K562 (cell line): Measurements from ENCODE around the gene ARPC1A. TPM values are rescaled to one million over a fixed set of nuclear protein-coding genes. Genes with fewer than 3 reads are reported as not detected.

Experiments
- ATAC-seq: fragments of 200-7000 bp; cut with Tn5 transposase; 3 replicates; pipeline ENCODE4 v1.9.1; 2020; ENCODE audit warnings: moderate library complexity
- BruUV-seq: library from RNA; stranded (reverse); fragments of 400-500 nt; replicated peaks from 2 replicates; lab custom pipeline; 2021; lab: Mats Ljungman, UMichigan
- CTCF ChIA-PET: fragments of 300-600 bp; formaldehyde crosslinking; extraction: SDS; loops from one replicate; lab custom pipeline; 2021; ENCODE audit warnings: low intra/inter-chr PET ratio; lab: Yijun Ruan, JAX
- POLR2A ChIA-PET: fragments of 300-600, 350-650 bp; sonication (Branson Sonifier 250); formaldehyde crosslinking; extraction: SDS; loops from one replicate; lab custom pipeline; 2021; ENCODE audit warnings: antibody characterized with exemption, inconsistent platforms; lab: Yijun Ruan, JAX
- DNase-seq, 4 experiments: peaks; one replicate each; pipeline versions ENCODE4 v3.0.0 to v3.0.0-alpha.2; 2011 to 2018; ENCODE audit warnings: low spot score in 3 of 4, mixed read lengths in 3 of 4; ENCODE audit errors: extremely low read depth in 1 of 4
- FAIRE-seq: peaks from 2 replicates; lab custom pipeline; 2011; peaks lifted over from hg19 to GRCh38; lab: Jason Lieb, UNC
- H2AFZ ChIP-seq: 2 replicates; pipeline ENCODE4 v1.6.0; 2011; ENCODE audit warnings: low read depth, low read length, control low read depth, inconsistent platforms
- H3K27ac ChIP-seq: fragments of 200-600 bp; 3 replicates; pipeline ENCODE4 v1.8.0; 2011; ENCODE audit warnings: low read depth, mild to moderate bottlenecking, control low read depth, inconsistent platforms, low read length, moderate library complexity, mixed read lengths; ENCODE audit errors: extremely low read depth
- H3K27me3 ChIP-seq, 2 experiments: fragments of 300-600 bp in 1 of 2; 2 replicates in 1 of 2; 3 replicates in 1 of 2; pipeline versions ENCODE4 v1.6.0 to v1.8.0; 2011; ENCODE audit warnings: inconsistent platforms in 2 of 2, low read length in 2 of 2, mild to moderate bottlenecking in 1 of 2, mixed read lengths in 1 of 2, moderate library complexity in 1 of 2; ENCODE audit not compliant: control insufficient read depth in 2 of 2, insufficient read depth in 2 of 2
- H3K36me3 ChIP-seq: fragments of 300-600 bp; 3 replicates; pipeline ENCODE4 v1.8.0; 2011; ENCODE audit warnings: mild to moderate bottlenecking, low read length, inconsistent platforms; ENCODE audit not compliant: control insufficient read depth, insufficient read depth
- H3K4me1 ChIP-seq, 2 experiments: fragments of 200-600 bp in 1 of 2; replicated peaks in 1 of 2; 2 replicates in 1 of 2; 3 replicates in 1 of 2; pipeline versions ENCODE4 v1.5.1 to v1.8.0; 2011; ENCODE audit warnings: inconsistent platforms in 2 of 2, low read length in 2 of 2, mild to moderate bottlenecking in 1 of 2, mixed read lengths in 1 of 2, moderate library complexity in 1 of 2; ENCODE audit not compliant: control insufficient read depth in 2 of 2, insufficient read depth in 2 of 2
- H3K4me2 ChIP-seq: 2 replicates; pipeline ENCODE4 v1.6.1; 2011; ENCODE audit warnings: low read length, control low read depth, inconsistent platforms, mixed read lengths; ENCODE audit not compliant: insufficient read depth
- H3K4me3 ChIP-seq: fragments of 200-600 bp; sonication (generic), shearing (Covaris generic); 2 replicates; pipeline ENCODE4 v1.5.1; 2016; ENCODE audit warnings: control low read depth, inconsistent platforms
- H3K79me2 ChIP-seq: fragments of 200-600 bp; 3 replicates; pipeline ENCODE4 v1.8.0; 2011; ENCODE audit warnings: low read length, inconsistent platforms; ENCODE audit not compliant: control insufficient read depth, insufficient read depth
- H3K9ac ChIP-seq, 2 experiments: 2 replicates each; pipeline versions ENCODE4 v1.6.0 to v1.6.1; 2011; ENCODE audit warnings: low read depth in 2 of 2, low read length in 2 of 2, control low read depth in 1 of 2, inconsistent platforms in 1 of 2, mild to moderate bottlenecking in 1 of 2, mixed read lengths in 1 of 2; ENCODE audit not compliant: insufficient read depth in 1 of 2
- H3K9me1 ChIP-seq: one replicate; pipeline ENCODE4 v1.6.0; 2011; ENCODE audit warnings: inconsistent platforms, mild to moderate bottlenecking, low read length, moderate library complexity; ENCODE audit not compliant: control insufficient read depth, insufficient read depth
- H3K9me3 ChIP-seq: replicated peaks from 2 replicates; pipeline ENCODE4 v1.5.1; 2011; ENCODE audit warnings: low read depth, low read length, inconsistent platforms; ENCODE audit not compliant: control insufficient read depth, insufficient read depth
- H4K20me1 ChIP-seq: replicated peaks from 2 replicates; pipeline ENCODE4 v1.6.1; 2011; ENCODE audit warnings: low read length, inconsistent platforms, mixed read lengths; ENCODE audit not compliant: control insufficient read depth, insufficient read depth
- AFF1 ChIP-seq, 2 experiments: fragments of 450-650 bp; IDR thresholded peaks; 2 replicates each; pipeline ENCODE4 v1.6.1; 2018; ENCODE audit warnings: mild to moderate bottlenecking in 2 of 2, low read depth in 1 of 2; ENCODE audit not compliant: partially characterized antibody in 2 of 2
- BCOR ChIP-seq: fragments of 450-650 bp; IDR thresholded peaks from 2 replicates; pipeline ENCODE4 v1.6.1; 2016
- CEBPZ ChIP-seq: fragments of 150-350 bp; IDR thresholded peaks from 2 replicates; pipeline ENCODE4 v1.6.1; 2014; ENCODE audit warnings: low read depth, mild to moderate bottlenecking, low read length, borderline replicate concordance
- CXXC5 ChIP-seq: fragments of 250-450 bp; sonication (Bioruptor Pico); IDR thresholded peaks from 2 replicates; pipeline ENCODE4 v1.8.0; 2022; ENCODE audit warnings: inconsistent platforms, mild to moderate bottlenecking, moderate library complexity
- FOSL1 ChIP-seq: fragments of 200-800 bp; sonication (Bioruptor generic); conservative IDR thresholded peaks from 2 replicates; pipeline ENCODE4 v1.6.1; 2016; ENCODE audit warnings: missing genetic modification characterization, missing compliant biosample characterization
- JUND ChIP-seq, 2 experiments: IDR thresholded peaks; 2 replicates in 1 of 2; 3 replicates in 1 of 2; pipeline ENCODE4 v1.6.1; 2011; ENCODE audit warnings: borderline replicate concordance in 2 of 2, low read depth in 2 of 2, low read length in 2 of 2, improper control_type of control experiment in 1 of 2, missing biosample characterization in 1 of 2, missing genetic modification characterization in 1 of 2, missing genetic modification reagents in 1 of 2
- NCOA1 ChIP-seq: fragments of 450-650 bp; IDR thresholded peaks from 2 replicates; pipeline ENCODE4 v1.6.1; 2016; ENCODE audit warnings: low read depth
- RFX5 ChIP-seq: IDR thresholded peaks from 2 replicates; pipeline ENCODE4 v1.6.1; 2011; ENCODE audit warnings: low read depth, mild to moderate bottlenecking, improper control_type of control experiment, low read length
- SMARCA5 ChIP-seq: fragments of 450-650 bp; IDR thresholded peaks from 2 replicates; pipeline ENCODE4 v1.6.1; 2016
- TRIM24 ChIP-seq, 2 experiments: fragments of 450-650 bp; IDR thresholded peaks; 2 replicates each; pipeline ENCODE4 v1.6.1; 2016
- ZBTB17 ChIP-seq: fragments of 450-650 bp; formaldehyde crosslinking; IDR thresholded peaks from 2 replicates; pipeline ENCODE4 v1.4.0; 2020; ENCODE audit warnings: mild to moderate bottlenecking
- ZNF830 ChIP-seq: fragments of 250-450 bp; sonication (Bioruptor Pico); IDR thresholded peaks from 2 replicates; pipeline ENCODE4 v1.5.0; 2021; ENCODE audit warnings: mild to moderate bottlenecking
- ZZZ3 ChIP-seq: fragments of 450-650 bp; IDR thresholded peaks from 2 replicates; pipeline ENCODE4 v1.6.1; 2016; ENCODE audit warnings: antibody characterized with exemption, mild to moderate bottlenecking, moderate library complexity
- WGBS: fragments of 100-300 bp; shearing (Covaris generic); methylation state at CpG from one replicate; pipeline ENCODE4 v1.1.6; 2016; ENCODE audit warnings: low coverage, mixed read lengths; ENCODE audit not compliant: insufficient coverage; ENCODE audit errors: missing lambda C conversion rate; 5-methylcytosine and 5-hydroxymethylcytosine counted together
- in situ Hi-C: fragments of 300-500 bp; cut with MboI; formaldehyde crosslinking; loops from 4 replicates; pipeline ENCODE4 v1.15.0; 2018; ENCODE audit warnings: inconsistent platforms, mixed read lengths
- intact Hi-C: fragments of 100-400 bp; cut with micrococcal nuclease; formaldehyde crosslinking; loops from 2 replicates; pipeline ENCODE4 v1.14.2; 2022
- polyA plus RNA-seq, 8 experiments: library from polyadenylated mRNA; depleted of rRNA in 4 of 8; stranded (reverse) in 5 of 8; unstranded in 3 of 8; fragments of >200 nt; fragmentation: Nextera tagmentation in 2 of 8; fragmentation: Illumina TruSeq in 1 of 8; extraction: Ambion mirVana in 2 of 8; extraction: Trizol in 1 of 8; gene quantifications; 2 replicates each; pipeline versions ENCODE4 v1.2.1 to v1.2.3, GENCODE V29; 2011 to 2014; ENCODE audit warnings: inconsistent platforms in 1 of 8, missing spikeins in 1 of 8
- total RNA-seq, 7 experiments: library from RNA; depleted of rRNA in 6 of 7; stranded (reverse); fragments of >200 nt in 6 of 7; fragmentation: Illumina TruSeq in 2 of 7; extraction: Trizol in 2 of 7; gene quantifications; 2 replicates each; pipeline versions ENCODE4 v1.2.1 to v1.2.3, GENCODE V29; 2011 to 2021; ENCODE audit warnings: low replicate concordance in 1 of 7
- TF ChIP-seq, protein P1 (sequence below): sonication (generic); formaldehyde crosslinking; IDR thresholded peaks from 2 replicates; pipeline ENCODE4 v1.8.1; 2022; ENCODE audit warnings: missing genetic modification reagents

ARPC1A gene
- total and polyA plus RNA-seq, 9 of the 15 experiments (the other 6 are each of a cell fraction or from before 2014, with no cell fraction given) = 39.5 to 151 (median 86.1) TPM

DNA sequence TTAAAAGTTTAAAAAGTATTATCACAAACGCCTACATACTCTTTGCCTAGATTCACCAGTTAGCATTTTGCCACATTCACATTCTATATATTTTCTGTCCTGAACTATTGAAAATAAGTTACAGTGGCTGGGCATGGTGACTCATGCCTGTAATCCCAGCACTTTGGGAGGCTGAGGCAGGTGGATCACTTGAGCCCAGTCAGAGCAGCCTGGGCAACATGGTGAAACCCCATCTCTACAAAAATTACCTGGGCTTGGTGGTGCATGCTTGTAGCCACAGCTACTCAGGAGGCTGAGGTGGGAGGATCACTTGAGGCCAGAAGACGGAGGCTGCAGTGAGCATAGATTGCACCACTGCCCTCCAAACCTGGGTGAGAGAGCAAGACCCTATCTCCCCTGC is 5.3 kb downstream of the ARPC1A start:
- no peaks in the 10 kb centered on the region for H3K27me3 ChIP-seq
- peak overlapping the region; percentile 66; a peak in 3 of 4 replicates for H3K9ac ChIP-seq
- ATAC-seq = peak; percentile 10; the same call in 2 of the 3 replicates
- H3K36me3 ChIP-seq = peaks cover 43% of the 10 kb centered on the region
- H2AFZ ChIP-seq = 0 out of 2 replicates have a peak overlapping the region, but pooled peaks have one; percentile 37
- intact Hi-C loops = no loop called here
- POLR2A ChIA-PET = interaction anchor here (0.6 kb wide), 2 partner anchors 41 to 289 kb away, joined by 3 read pairs; no protein-coding TSS in a partner anchor
- 52% methylated on average over 2 of the region's 2 CpGs for WGBS
- no peaks in the 10 kb centered on the region for H3K9me1 ChIP-seq
- no peak for FAIRE-seq
- H3K9me3 ChIP-seq = no peaks in the 10 kb centered on the region
- H3K79me2 ChIP-seq = peaks cover 79% of the 10 kb centered on the region
- peak overlapping the region; percentile 53; the same call in 1 of the 2 replicates for H3K4me2 ChIP-seq
- no peaks in the 10 kb centered on the region for H4K20me1 ChIP-seq
- BruUV-seq = no TSS peak
- CTCF ChIA-PET = no interaction called here
- H3K4me3 ChIP-seq = no peak overlapping the region
- H3K27ac ChIP-seq = peak overlapping the region; percentile 85
- peaks cover 16 to 36% of the 10 kb centered on the region in 2 experiments for H3K4me1 ChIP-seq
- in situ Hi-C loops = no loop called here
- DNase-seq = no peak
- 0 out of 2 replicates have a peak, but pooled peaks have one; percentile 14 for TF ChIP-seq JUND (IDR thresholded peaks at IDR 0.05; ENCODE audit: borderline replicate concordance, low read depth, low read length)
- no peak for TF ChIP-seq JUND (tag; IDR thresholded peaks at IDR 0.05; ENCODE audit: borderline replicate concordance, low read depth, low read length)
- TF ChIP-seq NCOA1 = no peak
- TF ChIP-seq, protein P1, sequence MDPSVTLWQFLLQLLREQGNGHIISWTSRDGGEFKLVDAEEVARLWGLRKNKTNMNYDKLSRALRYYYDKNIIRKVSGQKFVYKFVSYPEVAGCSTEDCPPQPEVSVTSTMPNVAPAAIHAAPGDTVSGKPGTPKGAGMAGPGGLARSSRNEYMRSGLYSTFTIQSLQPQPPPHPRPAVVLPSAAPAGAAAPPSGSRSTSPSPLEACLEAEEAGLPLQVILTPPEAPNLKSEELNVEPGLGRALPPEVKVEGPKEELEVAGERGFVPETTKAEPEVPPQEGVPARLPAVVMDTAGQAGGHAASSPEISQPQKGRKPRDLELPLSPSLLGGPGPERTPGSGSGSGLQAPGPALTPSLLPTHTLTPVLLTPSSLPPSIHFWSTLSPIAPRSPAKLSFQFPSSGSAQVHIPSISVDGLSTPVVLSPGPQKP (CRISPR knock-in tag) = no peak
- TF ChIP-seq SMARCA5 = peak; percentile 66
- no peak for TF ChIP-seq RFX5
- TF ChIP-seq ZNF830 (CRISPR knock-in tag) = no peak
- peak in 1 of 2 experiments; percentile 3 for TF ChIP-seq AFF1 (IDR thresholded peaks at IDR 0.05; ENCODE audit: low read depth in 1 of 2, partially characterized antibody in 2 of 2)
- 0 out of 2 replicates have a peak, but pooled peaks have one; percentile 36 for TF ChIP-seq ZZZ3
- TF ChIP-seq TRIM24 (IDR thresholded peaks at IDR 0.05) = 0 out of 4 replicates have a peak, but pooled peaks of 1 of the 2 experiments have one; percentile 13
- 0 out of 2 replicates have a peak, but pooled peaks have one; percentile 14 for TF ChIP-seq BCOR
- no peak for TF ChIP-seq ZBTB17 (CRISPR knock-in tag)
- no peak for TF ChIP-seq CEBPZ
- TF ChIP-seq CXXC5 (CRISPR knock-in tag) = 0 out of 2 replicates have a peak, but pooled peaks have one; percentile 1
- peak; percentile 60; the same call in 1 of the 2 replicates for TF ChIP-seq FOSL1 (tag)
